Measurements from ENCODE around the gene SH2D6.

- no peak for TF ChIP-seq ZSCAN16 (tag by site-specific recombination; IDR thresholded peaks at IDR 0.05)
- TF ChIP-seq REST (tag by site-specific recombination; IDR thresholded peaks at IDR 0.05) = no peak
- TF ChIP-seq CTCF (tag by site-specific recombination; IDR thresholded peaks at IDR 0.05) = no peak
- no peak for TF ChIP-seq ZNF513 (tag by site-specific recombination; IDR thresholded peaks at IDR 0.05)
- TF ChIP-seq ZNF664 (tag by site-specific recombination; IDR thresholded peaks at IDR 0.05) = no peak
- no peak for TF ChIP-seq TCF7L2 (IDR thresholded peaks at IDR 0.05; ENCODE audit: borderline replicate concordance, low read depth, low read length)
- TF ChIP-seq RBAK (tag by site-specific recombination; IDR thresholded peaks at IDR 0.05) = no peak
- no peak for TF ChIP-seq ZBTB44 (tag by site-specific recombination; IDR thresholded peaks at IDR 0.05)
- no peak for TF ChIP-seq ZNF398 (tag by site-specific recombination; IDR thresholded peaks at IDR 0.05)
- no peak for TF ChIP-seq YY1 (tag by site-specific recombination; IDR thresholded peaks at IDR 0.05)
- no peak for TF ChIP-seq ZFP41 (tag by site-specific recombination; IDR thresholded peaks at IDR 0.05; ENCODE audit: borderline replicate concordance)
- TF ChIP-seq ZNF2 (tag by site-specific recombination; IDR thresholded peaks at IDR 0.05) = no peak
- no peak for TF ChIP-seq ZNF121 (tag by site-specific recombination; IDR thresholded peaks at IDR 0.05)
- no peak for TF ChIP-seq ZNF530 (tag by site-specific recombination; IDR thresholded peaks at IDR 0.05; ENCODE audit: low read depth)
These were observed 40.3 kb upstream of the SH2D6 start for GRCh38 chr2:85378257-85378656.

All from HEK293 (cell line).